Measurements from ENCODE around the gene LRRC51. TPM values are rescaled to one million over a fixed set of nuclear protein-coding genes. Genes with fewer than 3 reads are reported as not detected.

The LRRC51 gene
- total and polyA plus RNA-seq, 2 of the 8 experiments (the other 6 are each of a cell fraction or from before 2014, with no cell fraction given): 7.7 to 7.9 TPM

- TF ChIP-seq CHD1 (IDR thresholded peaks at IDR 0.05; ENCODE audit: low read depth, low read length) (no peak), TCF12 (IDR thresholded peaks at IDR 0.05; ENCODE audit: low read depth, low read length) (no peak), SUZ12 (IDR thresholded peaks at IDR 0.05; ENCODE audit: low read length) (no peak), TEAD4 (IDR thresholded peaks at IDR 0.05; ENCODE audit: low read depth, low read length) (no peak), JUND (IDR thresholded peaks at IDR 0.05; ENCODE audit: low read length) (peak; percentile 10; the same call in 1 of the 2 replicates), FOSL1 (IDR thresholded peaks at IDR 0.05; ENCODE audit: insufficient read depth, low read depth, low read length) (no peak), RAD21 (IDR thresholded peaks at IDR 0.05 in 1 of 2, conservative IDR thresholded peaks at IDR 0.05 in 1 of 2; ENCODE audit: low read depth in 2 of 2, low read length in 2 of 2) (peak; percentile 87 to 91), SP1 (IDR thresholded peaks at IDR 0.05; ENCODE audit: low read depth, low read length) (no peak), CHD2 (IDR thresholded peaks at IDR 0.05; ENCODE audit: low read length) (no peak), GTF2F1 (IDR thresholded peaks at IDR 0.05; ENCODE audit: borderline replicate concordance, low read depth, low read length) (no peak), CBX8 (IDR thresholded peaks at IDR 0.05; ENCODE audit: borderline replicate concordance, low read depth, low read length) (no peak), HDAC6 (IDR thresholded peaks at IDR 0.05; ENCODE audit: low read depth, low read length) (no peak)
Observed at GRCh38 chr11:72091292-72091691, 10.6 kb downstream of the LRRC51 start (continued).
